Astrocyte (in vitro differentiated cells and primary cell): ENCODE results near the gene RHOBTB1.

Experiments used
- CTCF ChIP-seq: IDR thresholded peaks from 2 replicates; pipeline ENCODE4 v1.5.1; 2011; ENCODE audit warnings: low read depth, mild to moderate bottlenecking, inconsistent platforms, low read length, moderate library complexity; ENCODE audit not compliant: insufficient read depth
- EZH2 ChIP-seq: IDR thresholded peaks from 2 replicates; pipeline ENCODE4 v1.6.1; 2012; ENCODE audit warnings: mild to moderate bottlenecking, low read length, inconsistent platforms; ENCODE audit not compliant: insufficient read depth

DNA sequence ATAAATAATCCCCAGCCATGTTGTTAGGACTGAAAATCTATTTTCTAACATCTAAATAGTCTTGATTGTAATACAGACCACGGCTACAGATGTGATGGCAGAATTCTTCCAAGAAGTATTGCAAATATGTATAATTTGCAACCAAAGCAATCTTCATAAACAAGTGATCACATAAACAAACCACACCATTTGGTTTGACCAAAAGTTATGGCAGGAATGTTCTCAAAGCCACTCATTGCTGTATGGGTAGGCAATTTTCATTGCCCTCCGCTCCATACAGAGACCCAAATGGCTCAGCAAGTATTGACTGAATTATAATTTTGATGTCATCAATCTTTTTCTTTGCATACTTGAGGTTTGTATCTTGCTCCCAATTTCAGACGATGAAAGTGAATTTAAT is 19.0 kb upstream of the RHOBTB1 start:
- no peak for TF ChIP-seq EZH2
- no peak for TF ChIP-seq CTCF
